ENCODE measurements around the gene KCTD15. TPM values are rescaled to one million over a fixed set of nuclear protein-coding genes. Genes with fewer than 3 reads are reported as not detected.

The KCTD15 gene
- total RNA-seq, 4 donors from 2014 or later = 91.3 to 117 (median 95.0) TPM

GRCh38 chr19:33780251-33780650, 16.4 kb upstream of the KCTD15 start:
- Histone ChIP-seq H3K27ac (replicated peaks in 1 of 4) (no peak overlapping the region), H3K9me3 (no peaks in the 10 kb centered on the region), H3K36me3 (no peaks in the 10 kb centered on the region), H3K4me1 (peaks cover 0 to 23% (median 9%) of the 10 kb centered on the region in 4 donors), H3K27me3 (peaks cover 0 to 59% (median 6%) of the 10 kb centered on the region in 4 donors), H3K4me3 (no peak overlapping the region)
- DNase-seq (ENCODE audit: extremely low spot score) = no peak
- no peak for TF ChIP-seq POLR2AphosphoS5 (IDR thresholded peaks at IDR 0.05)
- no peak for TF ChIP-seq CTCF (IDR thresholded peaks at IDR 0.05)
- no peak for TF ChIP-seq POLR2A (IDR thresholded peaks at IDR 0.05; ENCODE audit: low read depth)
- TF ChIP-seq EP300 (IDR thresholded peaks at IDR 0.05) = no peak
- intact Hi-C loops (cut with DNase I) = no loop called here
- WGBS = 72% methylated on average over 5 of the region's 6 CpGs

GRCh38 chr19:33780746-33781145, 15.9 kb upstream of the KCTD15 start:
- H3K4me1 ChIP-seq = peaks cover 0 to 23% (median 9%) of the 10 kb centered on the region in 4 donors
- TF ChIP-seq CTCF (IDR thresholded peaks at IDR 0.05) (no peak), POLR2A (IDR thresholded peaks at IDR 0.05; ENCODE audit: low read depth) (no peak), POLR2AphosphoS5 (IDR thresholded peaks at IDR 0.05) (no peak), EP300 (IDR thresholded peaks at IDR 0.05) (no peak)
- H3K27ac ChIP-seq (replicated peaks in 1 of 4) = no peak overlapping the region
- H3K36me3 ChIP-seq = no peaks in the 10 kb centered on the region
- H3K27me3 ChIP-seq = peaks cover 0 to 61% (median 6%) of the 10 kb centered on the region in 4 donors
- WGBS = 36% methylated on average over 6 of the region's 12 CpGs
- intact Hi-C loops (cut with DNase I) = no loop called here
- DNase-seq (ENCODE audit: extremely low spot score) = no peak
- no peak overlapping the region for H3K4me3 ChIP-seq
- H3K9me3 ChIP-seq = no peaks in the 10 kb centered on the region

GRCh38 chr19:33781415-33781935, 15.2 kb upstream of the KCTD15 start:
- peaks cover 0 to 61% (median 6%) of the 10 kb centered on the region in 4 donors for H3K27me3 ChIP-seq
- 78% methylated on average over 13 of the region's 15 CpGs for WGBS
- peaks cover 0 to 23% (median 9%) of the 10 kb centered on the region in 4 donors for H3K4me1 ChIP-seq
- no peak overlapping the region for H3K4me3 ChIP-seq
- intact Hi-C loops (cut with DNase I) = no loop called here
- no peaks in the 10 kb centered on the region for H3K36me3 ChIP-seq
- H3K27ac ChIP-seq (replicated peaks in 1 of 4) = no peak overlapping the region
- TF ChIP-seq POLR2AphosphoS5 (IDR thresholded peaks at IDR 0.05) (no peak), EP300 (IDR thresholded peaks at IDR 0.05) (no peak), POLR2A (IDR thresholded peaks at IDR 0.05; ENCODE audit: low read depth) (no peak), CTCF (IDR thresholded peaks at IDR 0.05) (no peak)
- no peak for DNase-seq (ENCODE audit: extremely low spot score)
- H3K9me3 ChIP-seq = no peaks in the 10 kb centered on the region

- Histone ChIP-seq H3K36me3 (no peaks in the 10 kb centered on the region), H3K27ac (replicated peaks in 1 of 4) (no peak overlapping the region), H3K9me3 (no peaks in the 10 kb centered on the region), H3K4me3 (no peak overlapping the region), H3K27me3 (peaks cover 0 to 58% (median 6%) of the 10 kb centered on the region in 4 donors), H3K4me1 (peaks cover 0 to 23% (median 9%) of the 10 kb centered on the region in 4 donors)
- intact Hi-C loops (cut with DNase I) = no loop called here
- 59% methylated on average over 5 of the region's 5 CpGs for WGBS
- DNase-seq (ENCODE audit: extremely low spot score) = no peak
- no peak for TF ChIP-seq EP300 (IDR thresholded peaks at IDR 0.05)
- TF ChIP-seq POLR2A (IDR thresholded peaks at IDR 0.05; ENCODE audit: low read depth) = no peak
- TF ChIP-seq POLR2AphosphoS5 (IDR thresholded peaks at IDR 0.05) = no peak
- no peak for TF ChIP-seq CTCF (IDR thresholded peaks at IDR 0.05)
These were observed 14.7 kb upstream of the KCTD15 start for GRCh38 chr19:33781996-33782395.

- 81% methylated on average over 5 of the region's 5 CpGs for WGBS
- DNase-seq (ENCODE audit: extremely low spot score) = no peak
- no peak for TF ChIP-seq EP300 (IDR thresholded peaks at IDR 0.05)
- no peak for TF ChIP-seq POLR2A (IDR thresholded peaks at IDR 0.05; ENCODE audit: low read depth)
- no peak for TF ChIP-seq CTCF (IDR thresholded peaks at IDR 0.05)
- TF ChIP-seq POLR2AphosphoS5 (IDR thresholded peaks at IDR 0.05) = no peak
- H3K36me3 ChIP-seq = no peaks in the 10 kb centered on the region
- no peaks in the 10 kb centered on the region for H3K9me3 ChIP-seq
- no peak overlapping the region for H3K27ac ChIP-seq (replicated peaks in 1 of 4)
- no peak overlapping the region for H3K4me3 ChIP-seq
- peaks cover 0 to 6% (median 0%) of the 10 kb centered on the region in 4 donors for H3K4me1 ChIP-seq
- intact Hi-C loops (cut with DNase I) = no loop called here
- H3K27me3 ChIP-seq = peaks cover 0 to 43% (median 3%) of the 10 kb centered on the region in 4 donors
These were observed 12.2 kb upstream of the KCTD15 start for GRCh38 chr19:33784432-33784831.

Measured in esophagus muscularis mucosa (tissue), 4 donors.